ENCODE measurements around the gene GLB1L3.
"Not testable (repeated sequence)": the region's sequence is repeated elsewhere in the genome, so short reads cannot be mapped to it uniquely, and the experiment has no call there.

GLB1L3 gene

DNA sequence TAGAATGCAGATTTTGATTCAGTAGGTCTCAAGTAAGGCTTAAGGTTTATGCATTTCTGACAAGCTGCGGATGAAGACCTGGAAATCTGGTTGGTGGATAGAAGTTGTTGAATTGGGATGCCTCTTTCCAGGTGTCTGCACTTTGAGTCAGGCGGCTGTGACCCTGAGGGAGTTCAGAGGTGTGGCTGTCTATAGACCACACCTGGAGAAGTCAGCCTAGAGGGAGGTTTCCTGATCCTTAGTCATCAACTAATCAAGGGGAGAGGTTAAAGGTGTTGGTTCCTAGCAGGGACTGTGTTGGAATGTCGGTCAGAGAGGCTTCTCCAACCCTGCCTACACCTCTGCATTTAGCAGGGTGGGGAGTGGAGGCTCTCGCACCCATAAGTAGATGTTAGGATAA, 63.6 kb downstream of the GLB1L3 start:
- no peak overlapping the region for H3K4me3 ChIP-seq (ENCODE audit: low read depth, low read length)
- TF ChIP-seq, protein P1, sequence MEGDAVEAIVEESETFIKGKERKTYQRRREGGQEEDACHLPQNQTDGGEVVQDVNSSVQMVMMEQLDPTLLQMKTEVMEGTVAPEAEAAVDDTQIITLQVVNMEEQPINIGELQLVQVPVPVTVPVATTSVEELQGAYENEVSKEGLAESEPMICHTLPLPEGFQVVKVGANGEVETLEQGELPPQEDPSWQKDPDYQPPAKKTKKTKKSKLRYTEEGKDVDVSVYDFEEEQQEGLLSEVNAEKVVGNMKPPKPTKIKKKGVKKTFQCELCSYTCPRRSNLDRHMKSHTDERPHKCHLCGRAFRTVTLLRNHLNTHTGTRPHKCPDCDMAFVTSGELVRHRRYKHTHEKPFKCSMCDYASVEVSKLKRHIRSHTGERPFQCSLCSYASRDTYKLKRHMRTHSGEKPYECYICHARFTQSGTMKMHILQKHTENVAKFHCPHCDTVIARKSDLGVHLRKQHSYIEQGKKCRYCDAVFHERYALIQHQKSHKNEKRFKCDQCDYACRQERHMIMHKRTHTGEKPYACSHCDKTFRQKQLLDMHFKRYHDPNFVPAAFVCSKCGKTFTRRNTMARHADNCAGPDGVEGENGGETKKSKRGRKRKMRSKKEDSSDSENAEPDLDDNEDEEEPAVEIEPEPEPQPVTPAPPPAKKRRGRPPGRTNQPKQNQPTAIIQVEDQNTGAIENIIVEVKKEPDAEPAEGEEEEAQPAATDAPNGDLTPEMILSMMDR (conservative IDR thresholded peaks at IDR 0.05; ENCODE audit: low read depth, low read length), result no peak
- no peak for DNase-seq (ENCODE audit: low read depth)

DNA sequence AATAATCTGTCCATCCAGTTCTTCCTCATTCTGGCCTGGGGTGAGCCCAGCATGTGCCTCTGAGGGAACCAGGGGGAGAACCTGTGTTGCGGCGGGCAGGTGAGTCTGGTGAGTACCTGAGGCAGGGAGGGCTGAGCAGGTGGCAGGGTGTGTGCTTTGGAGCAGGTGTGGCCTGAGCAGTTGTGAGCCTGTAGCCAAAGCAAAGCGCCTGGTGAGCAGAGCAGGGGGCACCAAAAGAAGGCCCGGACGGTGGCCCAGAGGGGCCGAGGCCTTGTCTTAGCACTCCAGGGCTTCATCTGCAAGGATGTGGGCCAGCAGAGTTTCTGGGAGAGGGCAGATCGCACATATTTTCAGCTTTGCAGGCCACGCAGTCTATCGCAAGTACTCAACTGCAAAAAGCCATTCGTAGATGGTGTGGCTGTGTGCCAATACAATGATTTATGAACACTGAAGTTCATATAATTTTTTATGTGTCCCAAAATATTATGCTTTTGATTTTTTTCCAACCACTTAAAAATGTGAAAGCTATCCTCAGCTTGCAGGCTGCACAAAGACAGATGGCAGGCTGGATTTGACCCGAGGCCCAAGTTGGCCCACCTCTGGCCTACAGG, 64.3 kb downstream of the GLB1L3 start:
- TF ChIP-seq, protein P1 (conservative IDR thresholded peaks at IDR 0.05; ENCODE audit: low read depth, low read length), result no peak
- no peak overlapping the region for H3K4me3 ChIP-seq (ENCODE audit: low read depth, low read length)
- DNase-seq (ENCODE audit: low read depth), result no peak

DNA sequence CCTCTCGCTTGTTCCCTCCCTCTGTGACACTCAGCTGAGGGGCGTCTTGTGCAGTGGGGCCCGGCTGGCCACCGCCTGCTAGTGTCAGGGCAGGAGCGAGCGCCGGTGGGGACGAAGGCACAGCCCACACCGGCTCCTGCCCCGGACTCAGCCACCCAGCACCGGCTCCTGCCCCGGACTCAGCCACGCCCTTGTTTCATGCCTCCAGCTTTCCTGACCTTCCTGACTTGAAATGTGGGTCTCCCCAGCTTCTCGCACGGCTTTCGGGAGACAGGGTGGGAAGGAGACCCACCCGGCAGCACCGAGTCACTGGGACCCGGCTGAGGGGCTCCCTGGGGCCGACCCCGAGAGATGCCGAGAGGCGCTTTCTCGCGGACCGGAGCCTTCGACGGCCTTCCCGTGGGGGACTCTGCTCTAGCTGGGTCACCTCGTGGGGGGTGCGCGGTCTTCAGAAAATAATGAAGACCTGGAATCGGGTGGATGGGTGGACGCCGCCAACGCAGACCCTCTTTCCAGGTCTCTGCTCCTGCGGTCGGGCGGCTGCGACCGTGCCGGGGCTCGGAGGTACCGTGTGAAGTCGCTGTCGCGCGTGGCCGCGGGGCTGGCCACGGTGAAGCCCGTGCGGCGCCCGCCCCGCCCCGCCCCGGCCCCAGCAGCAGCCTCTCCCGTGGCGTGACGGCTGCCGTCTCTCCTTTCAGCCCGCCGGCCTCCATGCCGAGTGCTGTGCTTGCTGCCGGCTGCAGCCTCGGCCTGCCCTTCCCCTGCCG, 65.8 kb downstream of the GLB1L3 start:
- DNase-seq (ENCODE audit: low read depth), result no peak
- TF ChIP-seq, protein P1 (conservative IDR thresholded peaks at IDR 0.05; ENCODE audit: low read depth, low read length), result no peak
- no peak overlapping the region for H3K4me3 ChIP-seq (ENCODE audit: low read depth, low read length)

DNA sequence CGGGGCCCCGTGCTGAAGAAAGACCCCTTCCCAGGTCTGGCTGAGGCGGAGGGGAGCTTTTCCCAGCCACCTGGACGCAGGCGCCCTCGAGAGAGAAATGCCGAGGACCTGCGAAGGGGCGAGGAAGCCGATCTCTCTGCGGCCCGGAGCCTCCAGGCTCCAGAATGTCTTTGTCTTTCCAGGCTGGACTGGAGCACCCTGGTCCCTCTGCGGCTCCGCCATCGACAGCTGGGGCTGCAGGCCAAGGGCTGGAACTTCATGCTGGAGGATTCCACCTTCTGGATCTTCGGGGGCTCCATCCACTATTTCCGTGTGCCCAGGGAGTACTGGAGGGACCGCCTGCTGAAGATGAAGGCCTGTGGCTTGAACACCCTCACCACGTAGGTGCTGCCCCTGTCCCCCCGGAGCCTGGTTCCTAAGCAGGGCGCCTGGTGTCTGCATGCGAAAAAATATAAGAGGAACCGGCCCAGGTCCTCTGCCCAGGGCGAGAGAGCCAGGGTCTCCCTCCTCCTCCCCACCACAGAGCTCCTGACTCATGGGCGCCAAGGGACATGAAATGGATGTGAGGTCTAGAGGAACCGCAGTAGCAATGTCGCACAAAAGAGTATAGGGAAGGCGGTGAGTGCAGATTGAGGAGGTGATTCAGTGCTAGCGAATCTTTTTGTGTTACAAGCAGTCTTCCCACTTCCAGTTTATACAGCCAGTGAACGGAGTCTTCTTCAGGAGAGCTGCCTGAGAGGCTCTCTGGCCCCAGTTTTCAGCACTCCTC, 66.6 kb downstream of the GLB1L3 start:
- TF ChIP-seq, protein P1 (conservative IDR thresholded peaks at IDR 0.05; ENCODE audit: low read depth, low read length), result no peak
- H3K4me3 ChIP-seq (ENCODE audit: low read depth, low read length), result no peak overlapping the region
- DNase-seq (ENCODE audit: low read depth), result no peak

DNA sequence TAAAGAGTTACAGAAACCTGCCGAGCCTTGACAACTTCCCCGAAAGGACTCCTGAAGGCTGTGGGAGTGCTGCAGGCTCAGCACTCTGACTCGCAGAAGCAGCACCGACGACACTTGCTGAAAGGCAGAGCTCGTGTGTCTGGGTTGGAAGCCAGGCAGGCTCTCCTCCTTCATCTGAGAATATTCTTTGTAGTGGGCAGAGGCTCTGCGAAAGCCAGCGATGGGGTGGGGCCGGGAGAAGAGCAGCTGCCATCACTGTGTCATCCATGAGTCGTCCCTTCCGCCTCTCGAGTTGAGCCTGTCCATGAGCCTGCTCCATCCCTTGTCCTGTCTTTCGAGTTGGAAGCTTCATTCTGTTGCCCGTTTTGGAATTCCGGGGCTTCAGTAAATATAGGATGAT, 67.5 kb downstream of the GLB1L3 start:
- TF ChIP-seq, protein P1 (conservative IDR thresholded peaks at IDR 0.05; ENCODE audit: low read depth, low read length), result no peak
- H3K4me3 ChIP-seq (ENCODE audit: low read depth, low read length), result no peak overlapping the region
- DNase-seq (ENCODE audit: low read depth), result no peak

DNA sequence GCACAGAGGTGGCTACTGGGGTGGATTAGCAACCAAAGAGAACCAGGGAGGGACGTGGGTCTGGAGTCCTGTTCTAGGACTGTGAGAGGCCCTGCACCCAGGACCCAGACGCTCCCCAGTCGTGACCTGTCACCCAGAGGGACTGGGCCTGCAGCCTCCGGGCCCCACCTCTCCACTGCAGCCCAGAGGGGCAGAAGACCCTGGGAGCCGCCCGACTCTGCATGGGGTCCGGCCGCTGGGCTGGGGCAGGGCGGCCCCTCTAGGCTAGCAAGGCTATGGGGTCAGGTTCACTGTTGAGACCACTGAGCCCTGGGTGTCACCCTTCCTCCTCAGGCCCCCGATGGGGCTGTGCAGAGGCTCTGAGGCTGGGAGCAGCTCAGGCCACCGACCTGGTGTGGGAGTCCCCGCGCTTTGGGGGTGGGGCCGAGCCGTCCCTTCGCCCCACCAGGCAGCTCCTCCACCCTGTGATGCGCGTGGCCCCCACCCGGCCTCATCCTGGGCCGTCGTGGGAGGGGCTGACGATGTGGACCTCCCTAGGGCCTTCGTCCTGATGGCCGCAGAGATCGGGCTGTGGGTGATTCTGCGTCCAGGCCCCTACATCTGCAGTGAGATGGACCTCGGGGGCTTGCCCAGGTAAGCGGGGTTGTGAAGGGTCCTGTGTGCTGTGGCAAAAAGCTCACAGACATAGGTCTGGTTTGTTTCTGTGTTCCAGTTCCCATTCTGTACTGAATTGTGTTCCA, 68.5 kb downstream of the GLB1L3 start:
- DNase-seq (ENCODE audit: low read depth); H3K4me3 ChIP-seq (ENCODE audit: low read depth, low read length): not testable (repeated sequence)

DNA sequence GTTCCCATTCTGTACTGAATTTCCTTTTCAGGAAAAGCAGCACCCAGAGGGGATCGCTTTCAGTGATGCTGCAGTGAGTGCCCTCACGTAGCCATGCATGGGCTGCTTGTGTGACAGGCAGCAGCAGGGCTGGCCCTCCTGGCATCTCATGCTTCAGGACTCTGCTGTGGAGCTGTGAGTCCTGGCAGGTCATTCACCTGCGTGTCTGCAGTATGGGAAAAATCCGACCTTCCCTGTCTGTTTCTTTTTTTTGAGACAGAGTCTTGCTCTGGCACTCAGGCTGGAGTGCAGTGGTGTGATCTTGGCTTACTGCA, 69.0 kb downstream of the GLB1L3 start:
- TF ChIP-seq, protein P1 (conservative IDR thresholded peaks at IDR 0.05; ENCODE audit: low read depth, low read length), result no peak
- no peak overlapping the region for H3K4me3 ChIP-seq (ENCODE audit: low read depth, low read length)
- DNase-seq (ENCODE audit: low read depth), result no peak

All from choroid plexus epithelial cell (primary cell).